H1 (cell line): ENCODE data around the gene TCF20. TPM values are rescaled to one million over a fixed set of nuclear protein-coding genes. Genes with fewer than 3 reads are reported as not detected.

Source experiments
- CBX8 ChIP-seq: fragments of 300-800, 300-1000 bp; sonication (generic); IDR thresholded peaks from 2 replicates; pipeline ENCODE4 v1.7.1; 2016; ENCODE audit warnings: low read depth, low read length, borderline replicate concordance
- CEBPB ChIP-seq: IDR thresholded peaks from 2 replicates; pipeline ENCODE4 v1.6.1; 2012; ENCODE audit warnings: low read depth, low read length
- CHD7 ChIP-seq: fragments of 300-600 bp; sonication (generic); IDR thresholded peaks from 2 replicates; pipeline ENCODE4 v1.7.1; 2012; ENCODE audit warnings: low read length, moderate library complexity, mild to moderate bottlenecking, inconsistent platforms; ENCODE audit not compliant: insufficient replicate concordance
- CREB1 ChIP-seq: IDR thresholded peaks from 2 replicates; pipeline ENCODE4 v1.6.1; 2012; ENCODE audit warnings: inconsistent platforms
- KDM1A ChIP-seq: fragments of 200-600, 300-600 bp; sonication (generic); IDR thresholded peaks from 2 replicates; pipeline ENCODE4 v1.7.1; 2016; ENCODE audit warnings: mild to moderate bottlenecking, low read length, borderline replicate concordance
- SIRT6 ChIP-seq: IDR thresholded peaks from one replicate; pipeline ENCODE4 v1.7.1; 2012; ENCODE audit warnings: low read length, inconsistent platforms
- SIX5 ChIP-seq: IDR thresholded peaks from 2 replicates; pipeline ENCODE4 v1.6.1; 2011; ENCODE audit warnings: mild to moderate bottlenecking, low read depth, low read length
- SRF ChIP-seq: IDR thresholded peaks from 2 replicates; pipeline ENCODE4 v1.6.1; 2011; ENCODE audit warnings: mild to moderate bottlenecking, low read depth, low read length, moderate library complexity
- TEAD4 ChIP-seq: IDR thresholded peaks from 2 replicates; pipeline ENCODE4 v1.6.1; 2012; ENCODE audit warnings: low read depth, low read length, inconsistent platforms, mixed read lengths
- YY1 ChIP-seq: IDR thresholded peaks from 2 replicates; pipeline ENCODE4 v1.6.1; 2011; ENCODE audit warnings: low read depth, mild to moderate bottlenecking, low read length
- polyA plus RNA-seq, 7 experiments: library from polyadenylated mRNA; depleted of rRNA in 3 of 7; stranded (reverse) in 5 of 7; unstranded in 2 of 7; fragments of >200 nt in 5 of 7; fragments of 200-250 nt in 2 of 7; gene quantifications; 1 replicate in 5 of 7; 2 replicates in 1 of 7; 4 replicates in 1 of 7; pipeline versions ENCODE4 v1.2.1 to v1.2.3, GENCODE V29; 2011 to 2013; ENCODE audit warnings: missing spikeins in 2 of 7, mixed read lengths in 2 of 7
- total RNA-seq: library from RNA; stranded (reverse); fragmentation: NEBNext Ultra II Directional; extraction: Animal tissue kit (Norgen Biotek cat#: 25700); gene quantifications from 2 replicates; pipeline ENCODE4 v1.2.1, GENCODE V29; 2021

Gene TCF20
- total and polyA plus RNA-seq, 2 of the 8 experiments (the other 6 are each of a cell fraction or from before 2014, with no cell fraction given), result 22.0 to 79.8 TPM

GRCh38 chr22:42256930-42257329 is 13.5 kb downstream of the TCF20 start (continued):
- TF ChIP-seq CHD7, result no peak
- no peak for TF ChIP-seq SIRT6
- TF ChIP-seq CBX8, result no peak
- TF ChIP-seq TEAD4, result no peak
- no peak for TF ChIP-seq KDM1A
- no peak for TF ChIP-seq SRF
- TF ChIP-seq CEBPB, result no peak
- TF ChIP-seq SIX5, result no peak
- no peak for TF ChIP-seq CREB1
- no peak for TF ChIP-seq YY1
